NCI-H526 (cell line): Measurements from ENCODE around the gene ADD1.

Experiments used
- DNase-seq, 2 experiments: peaks; one replicate each; lab custom pipeline; 2025; lab: John Stamatoyannopoulos, UW

The ADD1 gene, protein sequence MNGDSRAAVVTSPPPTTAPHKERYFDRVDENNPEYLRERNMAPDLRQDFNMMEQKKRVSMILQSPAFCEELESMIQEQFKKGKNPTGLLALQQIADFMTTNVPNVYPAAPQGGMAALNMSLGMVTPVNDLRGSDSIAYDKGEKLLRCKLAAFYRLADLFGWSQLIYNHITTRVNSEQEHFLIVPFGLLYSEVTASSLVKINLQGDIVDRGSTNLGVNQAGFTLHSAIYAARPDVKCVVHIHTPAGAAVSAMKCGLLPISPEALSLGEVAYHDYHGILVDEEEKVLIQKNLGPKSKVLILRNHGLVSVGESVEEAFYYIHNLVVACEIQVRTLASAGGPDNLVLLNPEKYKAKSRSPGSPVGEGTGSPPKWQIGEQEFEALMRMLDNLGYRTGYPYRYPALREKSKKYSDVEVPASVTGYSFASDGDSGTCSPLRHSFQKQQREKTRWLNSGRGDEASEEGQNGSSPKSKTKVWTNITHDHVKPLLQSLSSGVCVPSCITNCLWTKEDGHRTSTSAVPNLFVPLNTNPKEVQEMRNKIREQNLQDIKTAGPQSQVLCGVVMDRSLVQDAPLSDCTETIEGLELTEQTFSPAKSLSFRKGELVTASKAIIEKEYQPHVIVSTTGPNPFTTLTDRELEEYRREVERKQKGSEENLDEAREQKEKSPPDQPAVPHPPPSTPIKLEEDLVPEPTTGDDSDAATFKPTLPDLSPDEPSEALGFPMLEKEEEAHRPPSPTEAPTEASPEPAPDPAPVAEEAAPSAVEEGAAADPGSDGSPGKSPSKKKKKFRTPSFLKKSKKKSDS

DNA sequence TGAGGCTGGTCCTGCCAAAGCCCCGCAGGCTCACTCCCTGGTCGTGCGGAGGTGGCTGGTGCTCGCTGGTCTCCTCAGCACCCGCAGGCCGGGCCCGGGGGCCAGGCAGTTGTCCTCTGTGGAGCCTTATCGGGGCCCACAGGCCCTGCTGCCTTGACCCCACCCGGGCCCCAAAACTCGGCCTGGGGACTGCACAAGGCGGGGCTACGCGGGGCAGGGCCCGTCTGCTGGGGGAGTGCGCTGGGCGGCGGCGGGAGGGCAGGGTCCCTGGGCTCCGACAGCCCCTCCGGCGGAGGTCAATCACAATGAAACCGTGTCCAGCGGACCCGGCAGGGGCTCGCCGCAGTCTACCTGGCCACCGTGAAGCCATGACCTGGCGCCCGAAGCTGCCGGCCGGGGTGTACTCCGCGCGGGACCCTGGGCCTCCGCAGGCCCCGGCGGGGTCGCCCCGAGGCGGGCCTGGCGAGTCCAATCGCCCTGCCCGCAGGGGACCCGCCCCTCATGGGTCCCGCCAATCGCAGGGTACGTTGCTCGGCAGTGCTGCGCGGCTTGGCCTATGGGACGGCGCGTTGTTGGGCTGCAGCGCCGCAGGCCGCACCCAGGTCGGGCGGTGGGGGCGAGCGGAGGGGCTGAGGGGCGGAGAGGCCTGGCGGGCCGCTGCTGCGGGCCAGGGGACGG lies at the start of gene ADD1:
TSS of gene ADD1 (plus strand) at position 582 of the 678 bp plus-strand sequence. CDS start 32,072 bp downstream, outside the sequence.
- peak; percentile 55 to 93 for DNase-seq

DNA sequence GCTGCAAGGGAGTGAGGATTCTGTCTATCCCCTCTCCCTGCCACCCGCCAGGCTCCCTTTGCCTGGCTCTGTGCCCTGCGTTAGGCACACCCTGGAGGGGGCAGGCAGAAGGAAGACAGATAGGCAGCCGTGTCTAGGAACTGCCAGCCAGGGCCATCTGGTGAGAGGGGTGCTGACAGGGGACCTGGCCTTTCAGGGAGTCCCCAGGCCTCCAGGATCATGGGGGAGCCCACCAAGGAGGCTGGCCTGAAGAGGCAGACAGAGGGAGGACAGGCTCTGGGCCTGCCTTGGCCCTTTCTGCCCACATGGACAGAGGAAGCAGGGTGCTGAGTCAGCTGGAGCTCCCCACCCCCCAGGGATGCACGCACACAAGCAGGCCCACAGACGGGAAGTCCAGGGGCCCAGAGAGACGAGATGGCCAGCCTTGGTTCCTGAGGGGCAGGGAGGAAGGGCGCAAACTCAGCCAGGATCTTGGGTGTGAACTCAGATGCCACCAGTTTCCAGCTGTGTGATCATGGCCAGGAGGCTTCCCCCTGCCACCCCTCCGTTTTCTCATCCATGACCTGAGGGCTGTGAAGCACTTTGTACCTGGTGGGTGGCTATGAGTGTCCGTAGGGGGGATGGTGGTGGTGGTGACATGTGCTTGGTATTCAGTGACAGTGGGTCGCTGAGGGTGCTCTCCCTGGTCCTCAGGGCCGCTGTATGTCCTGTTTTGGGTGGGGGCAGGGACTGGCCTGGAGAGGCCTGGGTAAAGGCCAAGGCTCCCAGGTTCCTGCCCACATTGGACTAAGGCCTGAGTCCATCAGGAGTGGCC lies 49.0 kb upstream of the ADD1 start:
- no peak for DNase-seq

DNA sequence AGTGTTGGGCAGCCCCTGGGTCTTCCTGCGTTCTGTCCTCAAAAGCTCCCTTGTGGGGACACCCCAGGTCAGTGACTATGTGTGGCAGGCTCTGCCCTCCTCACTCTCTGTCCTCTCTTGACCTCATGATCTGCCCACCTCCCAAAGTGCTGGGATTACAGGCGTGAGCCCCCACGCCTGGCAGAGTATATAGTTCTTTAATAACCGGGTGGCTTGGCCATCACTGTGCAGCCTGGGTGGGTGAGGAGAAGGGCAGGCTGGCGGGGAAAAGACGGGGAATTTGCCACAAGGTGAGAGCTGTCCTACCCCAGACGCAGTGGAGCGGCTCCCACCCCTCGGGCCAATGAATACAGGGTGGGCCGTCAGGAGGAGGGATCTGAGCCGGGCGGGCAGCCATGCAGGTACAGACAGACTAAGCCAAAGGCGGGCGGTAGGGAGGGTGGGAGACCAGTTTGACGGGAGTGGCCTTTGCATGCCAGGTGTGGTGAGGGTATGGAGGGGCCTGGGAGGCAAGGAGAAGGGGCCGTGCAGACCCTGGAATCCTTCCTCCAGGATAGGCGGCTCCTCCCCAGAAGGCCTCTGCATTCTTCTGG lies 48.2 kb upstream of the ADD1 start:
- DNase-seq: no peak

DNA sequence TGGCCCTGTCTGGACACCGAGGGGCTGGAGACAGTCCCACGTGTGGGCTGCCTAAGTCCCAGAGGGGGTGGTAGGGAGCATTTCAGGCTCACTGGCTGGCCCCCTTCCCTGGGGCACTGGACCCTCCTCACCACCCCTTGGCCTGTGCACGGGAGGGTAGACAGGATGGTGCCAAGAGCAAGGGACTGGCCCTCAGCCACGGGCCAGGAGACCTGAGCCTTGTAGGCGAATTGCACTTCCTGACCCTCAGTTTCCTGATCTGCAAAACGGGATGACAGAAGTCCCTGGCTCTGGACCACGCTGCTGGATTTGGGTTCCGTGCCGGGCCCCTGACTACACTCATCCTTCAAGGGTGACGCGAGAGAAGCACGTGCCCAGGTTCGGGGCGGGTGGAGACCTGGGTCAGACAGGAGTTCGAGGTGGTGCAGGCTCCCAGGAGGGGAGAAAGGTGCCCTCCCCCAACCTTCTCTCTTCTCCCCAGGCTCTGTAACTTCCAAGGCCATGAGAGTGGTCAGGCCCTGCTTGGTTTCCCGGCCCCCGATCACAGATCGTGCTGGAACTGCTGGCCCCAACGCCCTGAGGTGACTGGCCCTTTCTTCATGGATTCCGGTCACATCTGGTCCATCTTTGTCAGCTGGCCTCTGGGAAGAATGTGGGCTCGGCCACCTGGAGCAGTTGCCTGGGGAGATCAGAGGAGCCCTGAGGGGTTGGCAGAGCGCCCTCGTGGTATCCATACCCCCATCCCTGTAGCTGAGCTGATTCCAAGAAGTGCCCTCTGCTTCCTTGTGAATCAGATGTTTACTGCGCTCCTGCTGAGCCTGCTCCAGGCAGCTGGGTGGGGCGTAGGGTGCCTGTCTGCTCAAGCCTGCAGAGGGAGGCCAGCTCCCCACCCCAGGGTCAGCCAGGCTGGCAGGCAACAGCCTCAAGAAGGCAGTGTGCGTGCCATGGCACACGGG lies 47.5 kb upstream of the ADD1 start:
- no peak for DNase-seq

DNA sequence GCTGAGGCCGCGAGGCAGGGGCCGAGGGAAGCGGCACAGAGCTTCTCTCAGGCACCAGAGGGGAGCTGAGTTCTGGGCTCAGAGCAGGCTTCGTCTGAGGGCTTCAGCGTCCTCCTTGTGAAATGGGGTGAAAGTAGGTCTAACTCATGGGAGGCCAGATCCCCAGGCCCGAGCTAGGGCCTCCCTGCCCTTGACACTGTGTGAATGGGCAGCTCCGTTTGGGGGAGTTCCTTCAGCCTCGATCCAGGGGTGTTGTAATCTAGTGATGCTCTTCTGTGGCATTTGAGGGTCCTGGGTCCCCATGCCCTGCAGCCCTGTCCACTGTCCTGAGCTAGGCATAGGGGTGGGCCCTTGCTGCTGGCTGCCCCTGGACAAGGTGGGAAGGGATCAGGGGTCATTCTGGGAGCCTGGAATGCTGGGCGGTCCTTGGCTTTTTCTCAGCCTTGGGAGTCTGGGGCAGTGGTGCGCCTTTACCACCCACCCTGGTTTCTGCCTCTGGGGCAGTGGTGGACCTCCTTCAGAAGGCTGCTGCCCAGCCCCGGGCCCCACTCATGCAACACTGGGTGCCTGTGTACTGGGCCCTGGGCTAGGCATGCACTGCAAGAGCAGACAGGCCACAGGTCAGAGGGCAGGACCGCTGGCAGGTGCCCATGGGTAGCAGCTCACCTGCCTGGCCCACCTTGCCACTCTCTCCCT lies 46.6 kb upstream of the ADD1 start:
- DNase-seq: no peak

DNA sequence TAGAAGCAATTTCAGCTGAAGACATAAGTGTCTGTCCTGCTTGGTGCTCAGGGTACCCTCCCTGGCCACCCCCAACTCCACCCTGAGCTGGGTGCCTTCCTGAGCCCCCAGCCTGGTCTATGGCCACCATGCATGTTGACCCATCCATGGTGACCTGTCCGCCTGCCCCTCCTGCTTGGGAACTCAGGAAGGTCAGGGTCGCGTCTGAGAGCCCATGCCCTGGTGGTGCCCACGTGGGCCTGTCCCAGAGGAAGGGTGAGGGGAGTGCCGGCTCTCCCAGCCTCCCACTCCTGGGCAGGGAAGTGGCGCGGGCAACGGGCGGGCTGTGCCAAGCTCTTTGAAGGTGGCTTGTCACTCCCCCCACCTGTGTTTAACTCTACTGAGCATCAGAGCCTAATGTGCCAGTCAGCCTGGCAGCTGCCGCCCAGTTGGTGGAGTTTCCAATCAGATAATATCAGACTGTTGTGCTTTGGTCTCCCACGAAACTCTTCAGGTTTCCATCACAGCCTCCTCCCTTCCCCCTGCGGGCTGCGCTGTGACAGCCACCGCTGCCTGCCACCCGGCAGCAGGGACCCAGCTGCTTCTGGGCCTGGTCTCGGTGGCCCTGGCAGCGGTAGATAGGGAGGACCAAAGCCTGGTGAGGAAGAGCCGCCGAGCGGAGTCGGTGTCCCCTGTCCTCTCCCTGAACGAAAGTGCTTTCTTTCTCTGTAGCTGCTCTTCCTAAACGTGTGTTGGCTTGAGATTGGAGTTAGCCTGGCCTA lies 45.9 kb upstream of the ADD1 start:
- no peak for DNase-seq

DNA sequence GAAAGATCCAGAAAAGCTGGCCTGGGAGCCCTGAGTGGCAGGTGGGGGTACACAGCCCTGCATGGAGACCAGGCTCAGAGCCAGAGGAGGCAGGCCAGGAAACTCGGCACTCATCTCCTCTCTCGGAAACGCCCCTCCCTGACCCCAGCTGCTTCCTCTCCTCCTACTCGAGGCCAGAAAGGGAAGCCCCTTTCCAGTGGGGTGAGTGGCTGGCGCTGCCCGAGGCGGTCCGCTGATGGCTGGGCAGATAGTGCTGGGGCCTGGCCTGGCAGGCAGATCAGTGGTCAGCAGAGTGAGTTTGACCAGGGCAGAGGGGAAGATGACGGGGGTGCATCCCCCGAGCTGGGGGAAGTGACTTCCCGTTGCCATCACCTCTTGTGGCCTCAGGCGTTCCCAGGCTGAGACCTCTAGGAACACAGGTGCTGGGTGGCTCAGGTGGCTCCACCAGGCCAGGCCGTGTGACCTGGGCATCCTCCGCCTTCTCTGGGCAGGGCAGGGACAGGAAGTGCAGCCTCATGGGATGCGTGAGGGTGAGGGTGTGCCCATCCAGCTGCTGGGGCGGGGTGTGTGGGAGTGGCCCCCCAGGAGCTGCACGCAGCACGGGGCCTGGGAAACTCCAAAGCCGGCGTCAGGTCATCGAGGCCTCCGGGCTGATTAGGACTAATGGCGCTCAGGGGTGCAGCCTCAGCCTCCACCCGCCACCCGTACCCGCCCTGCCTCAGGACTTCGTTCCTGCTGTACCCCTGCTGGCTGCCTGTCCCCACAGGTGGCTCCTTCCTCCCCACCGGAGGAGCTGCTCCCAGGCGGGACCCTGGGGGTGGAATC lies 45.0 kb upstream of the ADD1 start:
- no peak for DNase-seq

DNA sequence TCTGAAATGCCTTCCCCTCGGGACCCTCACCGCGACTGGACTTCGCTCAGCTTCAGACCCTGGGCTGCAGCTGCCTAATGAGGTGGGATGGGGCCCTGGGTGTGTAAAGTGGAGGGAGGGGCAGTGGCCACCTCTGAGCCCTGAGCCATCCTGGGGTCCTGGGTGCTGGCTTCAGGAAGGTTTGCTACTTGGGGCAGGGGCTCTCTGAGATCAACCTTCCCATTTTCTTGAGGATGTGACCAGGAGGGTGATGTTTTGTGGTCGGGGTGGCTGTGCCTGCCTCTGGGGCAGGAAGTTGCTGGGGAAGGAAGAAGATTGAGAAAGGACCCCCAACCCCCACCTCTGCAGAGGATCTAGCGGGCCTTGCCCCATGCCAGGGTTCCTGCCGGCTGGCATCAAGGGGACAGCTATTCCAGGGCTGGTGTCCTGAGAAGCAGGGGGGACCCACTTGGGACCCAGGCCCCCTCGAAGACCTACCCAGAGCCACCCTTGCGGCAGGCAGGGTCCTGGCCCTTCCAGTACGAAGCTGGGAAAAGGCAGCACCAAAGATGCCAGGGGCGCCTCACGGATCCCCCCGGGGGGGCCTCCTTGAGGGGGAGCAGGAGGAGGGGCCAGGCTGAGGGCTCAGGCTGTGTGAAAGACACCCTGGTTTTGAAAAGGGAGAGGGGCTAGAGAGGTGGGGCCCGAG lies 44.3 kb upstream of the ADD1 start:
- DNase-seq: no peak

DNA sequence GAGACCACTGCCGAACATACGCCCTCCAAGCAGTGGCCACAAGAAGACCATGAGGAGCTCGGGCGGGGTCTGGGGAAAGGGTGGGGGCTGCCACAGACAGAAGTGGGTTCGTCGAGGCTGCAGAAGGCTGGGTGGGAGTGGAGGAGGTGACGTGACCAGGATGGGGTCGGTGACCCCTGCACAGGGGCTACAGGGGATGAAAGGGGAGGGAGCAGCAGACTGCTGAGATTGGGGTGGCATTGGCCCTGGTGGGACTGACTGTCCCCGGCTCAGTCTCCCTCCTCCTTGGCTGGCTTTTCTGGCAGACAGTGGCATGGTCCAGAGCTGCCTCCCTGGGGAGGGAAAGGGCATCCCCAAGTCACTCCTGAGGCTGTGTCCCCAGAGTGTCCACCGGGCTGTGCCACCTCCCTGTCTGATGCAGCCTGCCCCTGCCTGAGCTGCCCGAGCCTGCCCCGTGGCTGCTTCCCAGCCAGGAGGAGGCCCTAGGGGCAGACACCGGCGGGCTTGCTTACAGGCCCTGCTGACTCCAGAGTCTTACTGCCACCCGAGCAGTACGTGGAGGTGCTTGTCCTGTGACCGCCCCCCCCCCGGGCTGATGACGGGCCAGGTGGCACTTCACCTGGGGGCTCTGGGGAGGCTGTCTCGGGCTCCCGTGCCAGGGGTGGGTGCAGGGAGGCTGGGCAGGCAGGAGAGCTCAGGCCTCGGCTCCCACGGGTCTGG lies 43.5 kb upstream of the ADD1 start:
- DNase-seq: no peak

DNA sequence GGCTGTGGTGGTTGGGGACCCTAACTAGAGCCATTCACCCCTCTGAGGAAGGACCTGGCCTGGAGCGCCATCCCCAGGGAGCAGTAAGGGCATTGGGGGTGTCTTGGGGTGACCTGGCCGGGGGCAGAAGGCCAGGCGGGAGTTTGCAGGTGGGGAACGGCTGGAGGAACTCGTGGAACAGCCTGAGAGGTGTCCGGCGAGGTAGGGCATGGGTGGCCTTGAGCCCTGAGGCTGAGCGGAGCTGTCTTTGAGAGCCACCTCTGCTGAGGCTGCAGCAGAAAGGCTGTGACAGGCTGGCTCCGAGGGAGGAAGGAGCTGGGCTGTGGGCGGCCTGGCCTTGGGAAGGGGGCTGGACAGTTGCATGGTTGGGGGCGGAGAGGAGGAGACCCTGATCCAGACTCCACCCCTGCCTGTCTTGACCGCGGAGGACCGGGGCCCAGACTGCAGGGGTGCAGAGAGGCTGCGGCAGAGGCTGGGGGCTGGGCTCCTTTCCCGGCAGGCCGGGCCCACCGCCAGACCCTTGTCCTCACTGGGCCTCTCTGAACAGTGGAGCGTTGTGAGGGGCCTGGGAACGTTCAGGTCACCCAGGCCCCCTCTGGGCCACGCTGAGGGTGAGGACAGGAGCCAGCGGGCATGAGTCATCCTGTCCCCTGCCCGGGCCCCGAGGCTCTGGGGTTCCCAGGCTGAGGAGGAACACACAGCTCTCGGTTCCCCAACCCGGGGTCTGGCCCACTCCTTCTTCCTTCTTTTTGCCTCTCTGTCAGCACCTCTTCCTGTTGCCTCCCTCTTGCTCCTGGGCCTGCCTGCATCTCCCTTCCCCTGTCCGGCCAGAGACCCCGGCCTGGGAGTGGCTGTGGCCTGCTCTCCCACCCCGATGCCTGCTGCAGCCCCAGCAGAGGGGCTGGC lies 42.7 kb upstream of the ADD1 start:
- no peak for DNase-seq

DNA sequence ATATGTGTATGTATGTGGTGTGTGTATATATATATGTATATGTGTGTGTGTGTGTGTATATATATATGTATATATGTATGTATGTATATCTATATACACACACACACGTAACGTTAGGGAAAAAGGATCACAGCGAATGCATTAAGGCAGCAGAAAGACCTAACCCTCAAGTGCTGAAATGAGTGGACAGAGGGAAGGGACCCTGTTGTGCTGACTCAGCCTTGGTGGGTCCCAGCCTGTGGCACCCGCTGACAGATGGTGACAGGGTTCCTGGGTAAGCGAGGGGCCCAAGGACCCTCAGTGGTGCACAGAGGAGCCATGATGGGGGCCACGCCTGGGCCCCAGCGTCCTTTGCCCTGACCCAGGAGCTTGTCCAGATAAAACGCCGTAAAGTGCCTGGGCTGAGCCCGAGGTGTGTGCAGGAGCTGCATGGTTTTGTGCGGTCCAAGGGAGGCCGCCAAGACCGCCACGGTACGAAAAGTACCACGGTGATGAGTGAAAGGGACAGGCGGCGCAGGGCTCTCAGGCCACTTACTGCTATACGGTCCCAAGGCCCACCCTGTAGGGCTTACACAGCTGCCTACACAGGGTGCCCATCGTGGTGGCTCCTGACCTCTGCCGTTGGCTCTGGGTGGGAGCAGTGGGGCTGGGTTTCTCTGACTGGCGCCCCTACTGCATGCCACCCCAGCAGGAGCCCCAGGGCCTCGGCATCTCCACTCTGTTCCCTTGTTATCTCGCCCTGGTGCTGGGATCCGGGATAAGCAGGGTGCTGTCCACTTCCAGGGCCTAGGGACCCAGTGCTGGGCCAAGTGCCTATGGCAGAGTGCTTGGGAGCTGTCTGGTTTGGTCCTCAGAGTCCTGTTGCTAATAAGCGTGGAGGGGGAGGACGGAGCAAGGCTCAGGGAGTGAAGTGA lies 40.8 kb upstream of the ADD1 start:
- no peak for DNase-seq

DNA sequence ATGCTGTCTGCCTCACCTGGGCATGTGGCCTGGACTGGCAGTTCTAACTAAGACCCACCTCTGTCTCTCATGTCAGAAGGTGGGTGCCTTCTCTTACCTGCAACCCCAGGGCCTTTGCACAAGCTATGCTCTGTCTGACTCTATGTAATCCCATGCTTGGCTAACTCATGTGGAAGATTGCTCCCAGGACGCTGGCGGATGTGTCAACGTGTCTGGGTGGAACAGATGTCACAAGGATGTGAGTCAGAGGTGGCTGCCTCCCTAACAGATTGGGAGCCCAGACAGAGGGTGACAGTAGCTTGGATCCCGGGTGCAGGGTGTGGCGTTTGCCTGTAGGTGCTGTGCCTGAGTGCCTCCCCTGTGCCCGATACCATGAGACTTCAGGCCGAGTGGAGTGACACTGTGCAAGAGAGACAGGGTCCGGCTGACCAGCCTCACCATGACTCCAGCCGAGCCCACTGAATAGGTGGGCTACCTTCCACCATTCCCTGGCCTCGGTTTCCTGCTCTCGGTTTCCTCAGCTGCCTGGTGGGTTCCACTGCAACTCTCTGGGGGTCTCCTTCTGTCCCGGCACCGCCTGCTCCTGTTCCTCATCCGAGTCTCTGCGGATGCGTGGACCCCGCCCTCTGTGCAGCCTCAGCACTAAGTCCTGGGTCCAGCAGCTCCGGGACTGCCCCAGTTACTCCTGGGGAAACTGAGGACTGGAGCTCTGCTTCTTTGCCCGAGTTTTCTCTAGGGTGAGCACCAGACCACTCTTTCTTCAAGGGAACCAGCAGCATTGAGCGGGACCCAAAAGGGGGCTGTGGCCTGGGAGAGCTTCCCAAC lies 39.8 kb upstream of the ADD1 start:
- DNase-seq: no peak

DNA sequence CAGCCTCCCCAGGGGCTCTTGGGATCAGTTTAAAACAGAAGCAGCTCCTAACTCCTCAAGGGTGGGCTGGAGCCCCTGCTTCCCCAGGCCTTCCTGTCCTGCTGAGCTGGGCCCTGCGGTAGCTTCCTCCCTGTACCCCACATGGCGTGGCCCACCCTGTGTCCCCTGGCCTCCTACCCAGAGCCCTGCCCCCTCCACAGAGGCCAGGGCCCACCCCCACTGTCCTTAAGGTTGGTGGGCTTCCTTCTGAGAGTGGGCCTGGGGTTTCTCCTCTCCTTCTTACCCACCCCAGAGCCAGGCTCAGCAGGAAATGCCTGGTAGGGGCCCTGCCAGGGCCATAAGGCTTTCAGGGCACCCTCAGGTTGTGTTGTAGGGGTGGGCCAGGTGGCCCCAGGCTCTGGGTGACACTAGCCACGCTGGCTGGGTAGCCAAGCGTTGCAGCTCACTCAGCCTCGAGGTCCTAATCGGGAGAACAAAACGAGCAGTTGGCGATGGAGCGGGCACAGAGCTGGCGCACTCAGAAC lies 39.1 kb upstream of the ADD1 start:
- no peak for DNase-seq
